ENCODE results near the gene GALNT6. TPM values are rescaled to one million over a fixed set of nuclear protein-coding genes. Genes with fewer than 3 reads are reported as not detected.

Gene GALNT6
- total RNA-seq, 1 experiment from 2014 or later: 190 TPM

DNA sequence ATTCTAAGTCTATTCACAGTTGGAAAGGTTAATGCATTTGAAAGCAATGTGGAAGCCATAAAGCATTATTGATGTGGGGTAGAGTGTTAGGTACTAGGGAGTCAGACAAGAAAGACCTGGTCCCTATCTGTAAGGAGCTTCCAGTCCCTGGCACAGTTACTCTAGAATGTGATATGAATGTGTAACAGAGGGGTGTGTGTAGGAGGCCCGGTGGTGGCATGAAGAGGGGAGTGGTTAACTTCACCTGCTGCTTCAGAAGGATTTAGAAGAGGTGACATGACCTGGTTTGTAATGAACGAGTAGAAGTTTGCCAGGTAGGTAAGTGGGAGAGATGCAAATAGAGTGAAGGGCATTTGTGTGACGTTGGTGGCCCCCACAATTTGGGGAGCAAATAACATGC lies 15.1 kb upstream of the GALNT6 start:
- intact Hi-C loops (cut with micrococcal nuclease; ENCODE audit: unreplicated experiment): no loop called here
- Histone ChIP-seq H3K9me3 (no peaks in the 10 kb centered on the region), H3K4me1 (peaks cover 62% of the 10 kb centered on the region), H3K4me3 (ENCODE audit: low read depth, low read length) (no peak overlapping the region), H3K36me3 (ENCODE audit: control insufficient read depth, insufficient read depth, low read length) (no peaks in the 10 kb centered on the region; the same call in 1 of the 2 replicates), H3K27me3 (replicated peaks; ENCODE audit: control insufficient read depth, insufficient read depth, low read length) (no peaks in the 10 kb centered on the region)
- no peak overlapping the region for H3K4me3 Mint-ChIP-seq (ENCODE audit: unreplicated experiment)
- ChIA-PET POLR2A (no interaction called here), CTCF (no interaction called here)
- peaks cover 13% of the 10 kb centered on the region for H3K36me3 Mint-ChIP-seq (ENCODE audit: insufficient read depth, unreplicated experiment)
- H3K27ac Mint-ChIP-seq (ENCODE audit: unreplicated experiment): peak overlapping the region; percentile 54
- H3K9me3 Mint-ChIP-seq (ENCODE audit: unreplicated experiment): no peaks in the 10 kb centered on the region
- H3K27me3 Mint-ChIP-seq (ENCODE audit: insufficient read depth, unreplicated experiment): no peaks in the 10 kb centered on the region
- BruUV-seq (replicated peaks): no TSS peak
- no peak for DNase-seq
- H3K4me1 Mint-ChIP-seq (ENCODE audit: low read depth, unreplicated experiment): peaks cover 58% of the 10 kb centered on the region
- TF ChIP-seq, protein P1, sequence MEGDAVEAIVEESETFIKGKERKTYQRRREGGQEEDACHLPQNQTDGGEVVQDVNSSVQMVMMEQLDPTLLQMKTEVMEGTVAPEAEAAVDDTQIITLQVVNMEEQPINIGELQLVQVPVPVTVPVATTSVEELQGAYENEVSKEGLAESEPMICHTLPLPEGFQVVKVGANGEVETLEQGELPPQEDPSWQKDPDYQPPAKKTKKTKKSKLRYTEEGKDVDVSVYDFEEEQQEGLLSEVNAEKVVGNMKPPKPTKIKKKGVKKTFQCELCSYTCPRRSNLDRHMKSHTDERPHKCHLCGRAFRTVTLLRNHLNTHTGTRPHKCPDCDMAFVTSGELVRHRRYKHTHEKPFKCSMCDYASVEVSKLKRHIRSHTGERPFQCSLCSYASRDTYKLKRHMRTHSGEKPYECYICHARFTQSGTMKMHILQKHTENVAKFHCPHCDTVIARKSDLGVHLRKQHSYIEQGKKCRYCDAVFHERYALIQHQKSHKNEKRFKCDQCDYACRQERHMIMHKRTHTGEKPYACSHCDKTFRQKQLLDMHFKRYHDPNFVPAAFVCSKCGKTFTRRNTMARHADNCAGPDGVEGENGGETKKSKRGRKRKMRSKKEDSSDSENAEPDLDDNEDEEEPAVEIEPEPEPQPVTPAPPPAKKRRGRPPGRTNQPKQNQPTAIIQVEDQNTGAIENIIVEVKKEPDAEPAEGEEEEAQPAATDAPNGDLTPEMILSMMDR (IDR thresholded peaks at IDR 0.05; ENCODE audit: insufficient read depth in 1 of 2, low read depth in 1 of 2, low read length in 1 of 2, severe bottlenecking in 1 of 2, unreplicated experiment in 1 of 2): no peak

DNA sequence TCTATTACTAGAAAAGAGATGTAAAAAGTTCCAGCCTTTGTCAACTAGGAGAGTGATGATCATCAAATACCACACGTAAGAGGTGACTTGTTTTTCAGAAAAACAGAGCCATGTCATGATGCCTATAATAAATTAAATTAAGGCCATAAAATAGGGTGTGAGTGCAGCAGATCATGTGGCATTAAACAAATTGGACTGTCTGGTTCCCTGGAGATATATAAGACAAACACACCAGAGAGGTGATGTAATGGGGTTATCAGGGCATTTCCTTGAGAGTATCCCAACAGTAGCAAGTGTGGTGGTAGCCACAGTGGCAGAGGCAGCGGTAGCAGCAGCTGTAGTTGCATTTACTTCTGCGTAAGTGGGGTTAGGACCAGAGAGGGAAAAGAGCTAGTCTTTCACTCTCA lies 14.6 kb upstream of the GALNT6 start:
- CTCF ChIA-PET: no interaction called here
- H3K4me1 Mint-ChIP-seq (ENCODE audit: low read depth, unreplicated experiment): peaks cover 63% of the 10 kb centered on the region
- POLR2A ChIA-PET: no interaction called here
- H3K4me1 ChIP-seq: peaks cover 67% of the 10 kb centered on the region
- peaks cover 16% of the 10 kb centered on the region for H3K36me3 Mint-ChIP-seq (ENCODE audit: insufficient read depth, unreplicated experiment)
- no peak overlapping the region for H3K4me3 Mint-ChIP-seq (ENCODE audit: unreplicated experiment)
- H3K27me3 ChIP-seq (replicated peaks; ENCODE audit: control insufficient read depth, insufficient read depth, low read length): no peaks in the 10 kb centered on the region
- DNase-seq: no peak
- peak overlapping the region; percentile 54 for H3K27ac Mint-ChIP-seq (ENCODE audit: unreplicated experiment)
- no TSS peak for BruUV-seq (replicated peaks)
- H3K9me3 Mint-ChIP-seq (ENCODE audit: unreplicated experiment): no peaks in the 10 kb centered on the region
- intact Hi-C loops (cut with micrococcal nuclease; ENCODE audit: unreplicated experiment): no loop called here
- H3K27me3 Mint-ChIP-seq (ENCODE audit: insufficient read depth, unreplicated experiment): no peaks in the 10 kb centered on the region
- TF ChIP-seq, protein P1 (IDR thresholded peaks at IDR 0.05; ENCODE audit: insufficient read depth in 1 of 2, low read depth in 1 of 2, low read length in 1 of 2, severe bottlenecking in 1 of 2, unreplicated experiment in 1 of 2): no peak
- H3K9me3 ChIP-seq: no peaks in the 10 kb centered on the region
- H3K4me3 ChIP-seq (ENCODE audit: low read depth, low read length): no peak overlapping the region
- no peaks in the 10 kb centered on the region for H3K36me3 ChIP-seq (ENCODE audit: control insufficient read depth, insufficient read depth, low read length)

DNA sequence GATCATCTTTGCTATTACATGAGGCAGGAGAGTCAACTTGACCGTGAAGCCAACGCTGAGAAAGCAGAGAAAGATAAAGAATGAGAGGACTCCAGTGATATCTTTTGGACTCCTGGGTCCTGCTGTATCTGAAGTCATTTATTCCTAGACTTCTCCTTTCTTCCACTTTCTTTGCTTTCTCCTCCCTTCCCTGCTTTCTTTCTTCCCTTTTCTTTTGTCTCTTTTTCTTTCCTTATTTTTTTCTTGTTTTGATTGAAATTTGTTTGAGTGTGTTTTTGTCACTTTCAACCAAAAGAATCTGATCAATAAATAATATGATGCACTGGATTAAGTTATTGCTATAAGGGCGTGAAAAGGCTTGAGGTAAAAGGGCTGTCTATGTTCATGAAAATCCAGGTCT lies 13.4 kb upstream of the GALNT6 start:
- ChIA-PET CTCF (no interaction called here), POLR2A (no interaction called here)
- H3K27me3 Mint-ChIP-seq (ENCODE audit: insufficient read depth, unreplicated experiment): no peaks in the 10 kb centered on the region
- Histone ChIP-seq H3K4me3 (ENCODE audit: low read depth, low read length) (no peak overlapping the region), H3K4me1 (peaks cover 64% of the 10 kb centered on the region), H3K36me3 (ENCODE audit: control insufficient read depth, insufficient read depth, low read length) (no peaks in the 10 kb centered on the region), H3K27me3 (replicated peaks; ENCODE audit: control insufficient read depth, insufficient read depth, low read length) (no peaks in the 10 kb centered on the region), H3K9me3 (no peaks in the 10 kb centered on the region)
- H3K36me3 Mint-ChIP-seq (ENCODE audit: insufficient read depth, unreplicated experiment): peaks cover 26% of the 10 kb centered on the region
- H3K4me3 Mint-ChIP-seq (ENCODE audit: unreplicated experiment): no peak overlapping the region
- peaks cover 67% of the 10 kb centered on the region for H3K4me1 Mint-ChIP-seq (ENCODE audit: low read depth, unreplicated experiment)
- no TSS peak for BruUV-seq (replicated peaks)
- intact Hi-C loops (cut with micrococcal nuclease; ENCODE audit: unreplicated experiment): no loop called here
- H3K9me3 Mint-ChIP-seq (ENCODE audit: unreplicated experiment): no peaks in the 10 kb centered on the region
- no peak overlapping the region for H3K27ac Mint-ChIP-seq (ENCODE audit: unreplicated experiment)
- DNase-seq: no peak
- TF ChIP-seq, protein P1 (IDR thresholded peaks at IDR 0.05; ENCODE audit: insufficient read depth in 1 of 2, low read depth in 1 of 2, low read length in 1 of 2, severe bottlenecking in 1 of 2, unreplicated experiment in 1 of 2): no peak
